Measurements from ENCODE around the gene FAM237A.

The FAM237A gene

GRCh38 chr2:206642075-206643025 lies at the start of gene FAM237A:
FAM237A (plus strand) TSS chr2:206642487; CDS start chr2:206644237, 1,750 bp downstream.
- DNase-seq (ENCODE audit: low read depth) = no peak

GRCh38 chr2:206597717-206598218 lies 44.5 kb upstream of the FAM237A start:
- DNase-seq (ENCODE audit: low read depth) = no peak

GRCh38 chr2:206603243-206603642 lies 39.0 kb upstream of the FAM237A start:
- no peak for DNase-seq (ENCODE audit: low read depth)

- no peak for DNase-seq (ENCODE audit: low read depth)
These were observed 31.8 kb upstream of the FAM237A start for GRCh38 chr2:206610451-206610850.

GRCh38 chr2:206611191-206611590 lies 31.1 kb upstream of the FAM237A start:
- DNase-seq (ENCODE audit: low read depth) = no peak

GRCh38 chr2:206611736-206612135 lies 30.6 kb upstream of the FAM237A start:
- DNase-seq (ENCODE audit: low read depth) = no peak

GRCh38 chr2:206614811-206615210 lies 27.5 kb upstream of the FAM237A start:
- no peak for DNase-seq (ENCODE audit: low read depth)

GRCh38 chr2:206615417-206616089 lies 26.7 kb upstream of the FAM237A start:
- DNase-seq (ENCODE audit: low read depth) = no peak

- DNase-seq (ENCODE audit: low read depth) = no peak
These were observed 26.1 kb upstream of the FAM237A start for GRCh38 chr2:206616151-206616550.

GRCh38 chr2:206619011-206619410 lies 23.3 kb upstream of the FAM237A start:
- no peak for DNase-seq (ENCODE audit: low read depth)

GRCh38 chr2:206626108-206626507 lies 16.2 kb upstream of the FAM237A start:
- DNase-seq (ENCODE audit: low read depth) = no peak

- no peak for DNase-seq (ENCODE audit: low read depth)
These were observed 14.7 kb upstream of the FAM237A start for GRCh38 chr2:206627632-206628031.

- no peak for DNase-seq (ENCODE audit: low read depth)
These were observed 10.9 kb upstream of the FAM237A start for GRCh38 chr2:206631340-206631739.

- no peak for DNase-seq (ENCODE audit: low read depth)
These were observed 7.3 kb upstream of the FAM237A start for GRCh38 chr2:206635015-206635414.

- no peak for DNase-seq (ENCODE audit: low read depth)
These were observed 2.7 kb upstream of the FAM237A start for GRCh38 chr2:206639636-206640035.

- no peak for DNase-seq (ENCODE audit: low read depth)
These were observed 1.1 kb upstream of the FAM237A start for GRCh38 chr2:206641226-206641625.

- DNase-seq (ENCODE audit: low read depth) = no peak
These were observed 5.7 kb downstream of the FAM237A start for GRCh38 chr2:206647985-206648384.

- no peak for DNase-seq (ENCODE audit: low read depth)
These were observed 14.8 kb downstream of the FAM237A start for GRCh38 chr2:206657087-206657486.

- no peak for DNase-seq (ENCODE audit: low read depth)
These were observed 23.0 kb downstream of the FAM237A start for GRCh38 chr2:206665251-206665650.

GRCh38 chr2:206670531-206671319 lies 28.4 kb downstream of the FAM237A start:
- no peak for DNase-seq (ENCODE audit: low read depth)

GRCh38 chr2:206683546-206683945 lies 41.3 kb downstream of the FAM237A start:
- DNase-seq (ENCODE audit: low read depth) = no peak

GRCh38 chr2:206688453-206688852 lies 46.2 kb downstream of the FAM237A start:
- DNase-seq (ENCODE audit: low read depth) = no peak

Measured in stimulated activated CD8-positive, alpha-beta memory T cell treated with anti-CD3 and anti-CD28 coated beads, Interleukin-15, amount 100 ng/mL, for 24 hours (primary cell).